Heart left ventricle (tissue), 16 donors: ENCODE measurements around the gene CTXN1. TPM values are rescaled to one million over a fixed set of nuclear protein-coding genes. Genes with fewer than 3 reads are reported as not detected.

Source experiments
- ATAC-seq, 4 donors: fragments of 200-7000 bp; cut with Tn5 transposase; one replicate each; pipeline ENCODE4 v1.9.1; 2020 to 2022; ENCODE audit warnings: moderate library complexity in 4 of 4, mild to moderate bottlenecking in 3 of 4, moderate number of reproducible peaks in 1 of 4
- DNase-seq, 5 donors: peaks; one replicate each; pipeline ENCODE4 v3.0.0-alpha.2; 2020
- H3K27ac ChIP-seq, 12 donors: fragments of 200-600 bp; sonication (generic) in 4 of 12; one replicate each; pipeline versions ENCODE4 v1.5.0 to v1.8.0; 2016 to 2022; ENCODE audit warnings: mild to moderate bottlenecking in 2 of 12
- H3K27me3 ChIP-seq, 9 donors: fragments of 200-600 bp; sonication (generic) in 2 of 9; one replicate each; pipeline versions ENCODE4 v1.5.1 to v1.8.0; 2016 to 2022; ENCODE audit warnings: mild to moderate bottlenecking in 3 of 9
- H3K36me3 ChIP-seq, 9 donors: fragments of 200-600 bp; sonication (generic) in 2 of 9; one replicate each; pipeline versions ENCODE4 v1.5.0 to v1.8.0; 2018 to 2022; ENCODE audit warnings: mild to moderate bottlenecking in 2 of 9
- H3K4me1 ChIP-seq, 12 donors: fragments of 200-600 bp; sonication (generic) in 4 of 12; one replicate each; pipeline versions ENCODE4 v1.5.0 to v1.8.0; 2016 to 2022; ENCODE audit warnings: mild to moderate bottlenecking in 3 of 12
- H3K4me3 ChIP-seq, 12 donors: fragments of 200-600 bp; sonication (generic) in 4 of 12; one replicate each; pipeline versions ENCODE4 v1.5.0 to v1.8.0; 2017 to 2022; ENCODE audit warnings: mild to moderate bottlenecking in 9 of 12, moderate library complexity in 4 of 12
- H3K9me3 ChIP-seq, 12 donors: fragments of 200-600 bp; sonication (generic) in 4 of 12; one replicate each; pipeline versions ENCODE4 v1.5.0 to v1.8.0; 2016 to 2022; ENCODE audit warnings: mild to moderate bottlenecking in 1 of 12
- CTCF ChIP-seq, 12 donors: fragments of 200-600 bp; sonication (generic) in 4 of 12; IDR thresholded peaks; one replicate each; pipeline versions ENCODE4 v1.5.0 to v1.8.0; 2018 to 2022; ENCODE audit warnings: antibody characterized with exemption in 12 of 12, mild to moderate bottlenecking in 5 of 12
- POLR2A ChIP-seq, 2 donors: fragments of 450-650 bp; IDR thresholded peaks; one replicate each; pipeline ENCODE4 v1.6.1; 2017; ENCODE audit warnings: antibody characterized with exemption in 2 of 2, mild to moderate bottlenecking in 2 of 2, moderate library complexity in 2 of 2
- WGBS, 4 donors: extraction: QIAGEN DNeasy Blood & Tissue Kit in 2 of 4; methylation state at CpG; one replicate each; pipeline versions ENCODE4 v1.1.5 to v1.1.7; 2013 to 2018; 5-methylcytosine and 5-hydroxymethylcytosine counted together
- intact Hi-C, 10 donors: fragments of 100-400 bp; cut with DNase I; formaldehyde crosslinking; loops; one replicate each; pipeline versions ENCODE4 v1.11.1 to v1.14.2; 2022
- polyA plus RNA-seq, 2 donors: library from polyadenylated mRNA; stranded (reverse); fragments of 200-250 nt; gene quantifications; one replicate each; pipeline ENCODE4 v1.2.3, GENCODE V29; 2013
- total RNA-seq, 9 donors: library from RNA; depleted of rRNA in 2 of 9; stranded (reverse); fragments of >200 nt in 2 of 9; fragmentation: NEBNext Ultra II Directional in 3 of 9; extraction: Animal tissue kit (Norgen Biotek cat#: 25700) in 3 of 9; gene quantifications; one replicate each; pipeline versions ENCODE4 v1.1.0 to v1.2.4, GENCODE V29; 2016 to 2023
- donor health status: ischemic (EF 13 %, LVEDD 7.1; RV severe dilation, severe dysfunction).
- donor health status: healthy with polysubstance abuse.
- donor health status: DM: no; HTN: yes; CAD: no.
- donor health status: DM: no; HTN: no; CAD: no.
- donor health status: ischemic (EF 25% LVEDD 6.9; RV normal size, moderate dysfunction).
- donor health status: ischemic (EF 25% LVEDD 5.7; RV mildly dilated, moderate dysfunction).
- donor health status: healthy.
- donor health status: DM: yes; HTN: yes; CAD: no.
- donor health status: ischemic (EF 35%, LVEDD 5.7; RV mildly dilated, moderate dysfunction).
- donor health status: nonischemic (EF 11% LVEDD 7.7; RV severe dilation, severe dysfunction).
- donor health status: DM: yes; HTN: yes; CAD: no.
- donor health status: PGD.
- donor health status: ischemic (EF 29% LVEDD 5.4; RV normal size, mild dysfunction).
- donor health status: nonischemic (EF 23%, LVEDD 6.1; RV moderate dilation, normal function).

The CTXN1 gene
- total and polyA plus RNA-seq, 11 donors = 0.21 to 3.3 (median 0.48) TPM; not detected in 3

GRCh38 chr19:7917267-7918061 is 8.5 kb downstream of the CTXN1 start:
- DNase-seq (peak in 1 of 5 donors; percentile 63), ATAC-seq (peak in 2 of 4 donors; percentile 3 to 4)
- intact Hi-C loops = loop anchor here in 1 of 10 donors (2.0 kb wide), 1 partner anchor 13 kb away; no protein-coding TSS in a partner anchor
- peak in 1 of 2 donors; percentile 10 for TF ChIP-seq POLR2A (IDR thresholded peaks at IDR 0.05)
- peak in 11 of 12 donors; percentile 22 to 64 (median 47) for TF ChIP-seq CTCF (IDR thresholded peaks at IDR 0.05)
- 1 to 10% (median 1%) methylated on average over 2 to 71 of the region's 71 CpGs for WGBS, 4 donors
- peak overlapping the region in 10 of 12 donors; percentile 19 to 84 (median 60) for H3K27ac ChIP-seq
- peaks cover 16 to 51% (median 33%) of the 10 kb centered on the region in 9 donors for H3K27me3 ChIP-seq
- peak overlapping the region; percentile 10 to 56 (median 38) for H3K4me3 ChIP-seq
- peaks cover 0 to 17% (median 12%) of the 10 kb centered on the region in 9 donors for H3K36me3 ChIP-seq
- no peaks in the 10 kb centered on the region for H3K9me3 ChIP-seq
- peaks cover 5 to 64% (median 37%) of the 10 kb centered on the region in 12 donors for H3K4me1 ChIP-seq

GRCh38 chr19:7916955-7917266 is 9.0 kb downstream of the CTXN1 start:
- H3K27me3 ChIP-seq = peaks cover 16 to 51% (median 33%) of the 10 kb centered on the region in 9 donors
- intact Hi-C loops = no loop called here
- H3K27ac ChIP-seq = peak overlapping the region in 8 of 12 donors; percentile 24 to 84 (median 70)
- TF ChIP-seq CTCF (IDR thresholded peaks at IDR 0.05) (no peak), POLR2A (IDR thresholded peaks at IDR 0.05) (peak in 1 of 2 donors; percentile 0)
- no peak for DNase-seq
- H3K9me3 ChIP-seq = no peaks in the 10 kb centered on the region
- H3K4me3 ChIP-seq = peak overlapping the region in 11 of 12 donors; percentile 10 to 56 (median 39)
- H3K4me1 ChIP-seq = peaks cover 5 to 61% (median 34%) of the 10 kb centered on the region in 12 donors
- peaks cover under 1 to 17% (median 12%) of the 10 kb centered on the region in 9 donors for H3K36me3 ChIP-seq
- 2 to 8% (median 6%) methylated on average over 6 to 12 of the region's 12 CpGs; no CpG with 5 or more reads in 1 of the 4 donors for WGBS, 4 donors
- ATAC-seq = no peak

GRCh38 chr19:7916103-7916954 is 9.6 kb downstream of the CTXN1 start:
- ATAC-seq (no peak), DNase-seq (peak in 1 of 5 donors; percentile 63)
- Histone ChIP-seq H3K27me3 (peaks cover 16 to 51% (median 33%) of the 10 kb centered on the region in 9 donors), H3K4me3 (peak overlapping the region; percentile 7 to 56 (median 38)), H3K36me3 (peaks cover 6 to 20% (median 15%) of the 10 kb centered on the region in 9 donors), H3K27ac (peak overlapping the region in 5 of 12 donors; percentile 24 to 80 (median 75)), H3K9me3 (no peaks in the 10 kb centered on the region), H3K4me1 (peaks cover under 1 to 55% (median 28%) of the 10 kb centered on the region in 12 donors)
- intact Hi-C loops = no loop called here
- WGBS, 4 donors = 0 to 2% (median 1%) methylated on average over 22 to 104 of the region's 104 CpGs
- TF ChIP-seq POLR2A (IDR thresholded peaks at IDR 0.05) (peak in 1 of 2 donors; percentile 4), CTCF (IDR thresholded peaks at IDR 0.05) (no peak)
